Daoy (cell line): ENCODE measurements around the gene MYBPHL. TPM values are rescaled to one million over a fixed set of nuclear protein-coding genes. Genes with fewer than 3 reads are reported as not detected.
"Not testable (repeated sequence)": the region's sequence is repeated elsewhere in the genome, so short reads cannot be mapped to it uniquely, and the experiment has no call there.

Experiments used
- DNase-seq: peaks from one replicate; pipeline ENCODE4 v3.0.0-alpha.2; 2015; ENCODE audit warnings: low read depth
- total RNA-seq: library from RNA; depleted of rRNA; stranded (reverse); fragments of >200 nt; shearing (Covaris generic); gene quantifications from 2 replicates; pipeline ENCODE4 v1.2.3, GENCODE V29; 2014

The MYBPHL gene
- total RNA-seq, 1 experiment from 2014 or later = not detected

DNA sequence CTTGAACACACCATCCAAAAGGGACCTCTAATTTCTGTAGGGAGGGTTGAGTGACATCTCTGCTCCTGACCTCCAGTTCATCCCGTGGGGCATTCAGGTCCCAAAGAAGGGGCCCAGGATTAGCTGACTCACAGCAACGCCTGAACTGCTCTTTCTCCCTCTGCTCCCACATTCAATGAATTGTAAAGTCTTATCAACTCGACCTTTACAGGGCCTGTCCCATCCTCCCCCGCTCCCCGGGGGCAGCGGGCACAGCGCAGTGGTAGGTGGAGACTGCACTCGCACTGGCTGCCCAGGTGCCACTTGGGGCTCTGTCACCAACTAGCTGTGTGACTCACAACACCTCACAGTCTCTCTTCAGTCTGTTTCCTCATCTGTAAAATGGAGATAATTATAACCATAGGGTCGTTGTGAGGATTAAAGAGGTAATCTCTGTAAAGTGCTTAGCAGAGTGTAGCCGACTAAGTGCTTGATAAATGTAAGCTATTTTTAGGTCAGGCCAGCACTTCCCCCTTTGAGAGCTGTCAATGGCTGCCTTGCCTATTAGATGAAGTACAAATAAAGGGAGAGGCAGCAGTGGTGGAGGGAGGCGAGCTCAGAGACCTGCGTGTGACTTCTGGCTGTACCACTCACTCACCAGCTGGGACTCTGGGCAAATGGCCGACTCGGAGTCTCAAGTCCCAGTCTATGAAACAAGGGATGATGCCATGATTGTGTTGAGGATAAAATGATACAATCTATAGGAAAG, 637 bp upstream of the MYBPHL start:
- DNase-seq = no peak

DNA sequence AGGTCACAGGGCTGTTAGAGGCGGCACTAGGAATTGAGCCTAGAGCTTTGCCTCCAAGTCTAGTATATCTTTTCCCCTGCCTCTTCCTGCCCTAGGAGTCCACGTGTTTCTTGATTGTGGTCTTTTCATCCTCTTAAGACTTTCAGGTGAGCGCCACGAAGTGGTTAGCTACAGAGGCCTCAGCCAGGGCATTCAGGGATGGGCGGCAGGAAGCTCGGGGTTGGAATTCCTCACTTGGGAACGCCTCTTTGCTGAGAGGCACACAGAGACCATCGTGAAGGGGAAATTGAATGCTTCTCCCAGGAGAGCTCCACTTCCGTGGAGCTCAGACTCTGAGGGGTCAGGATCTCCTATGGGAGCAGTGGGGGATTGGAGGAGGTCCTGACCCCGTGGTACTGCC, 820 bp downstream of the MYBPHL start:
- DNase-seq = not testable (repeated sequence)

DNA sequence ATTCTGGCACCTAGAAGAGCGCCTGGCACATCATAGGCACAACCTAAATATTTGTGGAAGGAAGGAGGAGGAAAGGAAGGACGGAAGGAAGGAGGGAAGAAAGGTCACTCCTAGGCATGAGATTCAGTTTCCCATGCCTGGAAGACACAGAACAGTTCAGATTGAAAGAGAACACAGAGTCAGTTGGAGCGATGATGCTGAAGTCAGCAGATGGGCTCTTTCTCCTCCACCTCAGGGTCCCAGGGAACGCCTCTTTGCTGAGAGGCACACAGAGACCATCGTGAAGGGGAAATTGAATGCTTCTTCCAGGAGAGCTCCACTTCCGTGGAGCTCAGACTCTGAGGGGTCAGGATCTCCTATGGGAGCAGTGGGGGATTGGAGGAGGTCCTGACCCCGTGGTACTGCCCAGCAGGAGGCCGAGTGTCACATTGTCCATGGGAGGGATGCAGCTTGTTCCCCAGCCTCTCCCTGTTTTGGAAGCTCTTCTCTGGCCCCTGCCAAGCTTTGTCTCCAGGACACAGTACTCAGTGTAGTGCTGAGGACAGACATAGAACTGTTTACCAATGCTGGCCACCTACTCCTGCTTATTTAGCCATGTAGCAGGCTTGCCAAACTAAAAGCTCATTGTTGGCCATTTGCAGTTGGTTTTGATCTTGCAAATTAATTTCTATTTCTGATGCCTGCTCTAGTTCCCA, 2.4 kb downstream of the MYBPHL start:
- DNase-seq = no peak

DNA sequence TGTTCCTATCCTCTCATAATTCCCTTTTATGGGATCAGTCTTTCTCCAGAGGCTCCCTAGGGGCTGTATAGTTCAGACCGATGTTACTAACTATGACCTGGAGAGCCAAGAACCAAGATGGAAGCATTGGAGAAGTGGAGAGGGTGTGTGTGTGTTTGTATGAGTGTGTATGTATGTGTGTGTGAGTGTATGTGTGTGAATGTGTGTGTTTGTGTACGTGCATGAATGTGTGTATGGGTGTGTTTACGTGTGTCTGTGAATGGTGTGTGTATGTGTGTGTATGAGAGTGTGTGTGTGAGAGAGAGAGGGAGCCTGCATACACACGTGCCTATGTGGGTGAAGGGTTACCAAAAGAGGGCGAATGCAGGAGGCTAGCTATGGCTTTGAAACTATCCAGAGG, 4.9 kb downstream of the MYBPHL start:
- DNase-seq = no peak

DNA sequence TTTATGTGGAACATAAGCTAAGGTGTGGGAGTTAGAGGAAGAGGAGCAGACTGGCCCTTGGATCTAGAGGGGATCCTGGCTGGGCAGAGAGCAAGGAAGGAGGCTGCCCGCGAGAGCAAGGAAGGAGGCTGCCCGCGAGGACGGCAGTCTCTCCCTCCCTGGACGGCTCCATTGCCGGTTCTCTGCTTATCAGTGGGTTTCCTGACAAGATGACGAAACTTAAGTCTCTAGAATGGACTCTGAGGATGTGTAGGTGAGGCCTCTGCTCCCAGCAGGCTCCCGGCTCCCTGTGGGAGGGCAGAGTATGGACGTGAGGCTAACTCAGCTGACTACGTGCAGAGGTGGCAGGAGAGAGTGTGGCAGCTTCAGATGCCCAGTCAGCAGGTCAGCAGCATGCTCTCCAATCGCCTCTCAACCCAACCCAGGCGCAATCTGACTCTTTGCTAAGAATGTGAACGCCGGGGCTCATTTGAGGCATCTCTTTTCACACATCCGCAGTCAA, 6.1 kb downstream of the MYBPHL start:
- no peak for DNase-seq

DNA sequence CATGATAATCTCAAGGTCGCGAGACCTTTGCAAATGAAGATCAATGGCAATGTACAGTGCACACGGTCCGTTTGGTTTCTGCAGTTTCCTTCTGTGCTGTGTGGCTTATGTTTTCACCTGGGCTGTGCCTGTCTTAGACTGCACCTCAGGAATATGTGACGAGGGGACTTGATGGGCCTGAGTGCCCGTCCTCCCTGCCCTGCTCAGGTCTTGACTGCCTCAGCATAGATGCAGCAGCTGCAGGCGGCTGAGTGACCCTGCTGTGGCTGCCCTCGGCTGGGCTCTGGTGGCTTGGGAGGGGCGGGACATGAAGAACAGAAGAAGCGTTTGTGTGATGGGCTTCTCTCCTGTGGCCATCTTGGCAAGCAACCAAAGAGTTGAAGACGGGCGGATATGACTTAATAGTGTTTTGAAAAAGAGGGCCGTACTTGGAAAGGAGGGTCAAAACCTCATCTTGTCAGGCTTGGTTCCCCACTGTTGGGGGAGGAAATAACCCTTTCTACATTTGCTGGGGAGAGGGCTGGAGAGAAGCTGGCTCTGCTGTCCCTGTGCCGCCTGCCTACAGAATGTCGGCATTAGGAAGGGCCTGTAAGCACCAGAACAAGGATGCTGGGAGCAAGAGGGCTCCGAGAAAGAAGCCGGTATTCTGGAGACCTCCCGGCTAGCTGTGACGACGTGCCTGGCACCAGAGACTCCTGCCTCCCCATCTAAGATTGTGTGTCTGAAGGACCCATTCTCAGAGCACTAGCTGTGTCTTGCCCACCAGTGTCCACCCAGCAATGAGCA, 7.1 kb downstream of the MYBPHL start:
- DNase-seq = peak; percentile 69

DNA sequence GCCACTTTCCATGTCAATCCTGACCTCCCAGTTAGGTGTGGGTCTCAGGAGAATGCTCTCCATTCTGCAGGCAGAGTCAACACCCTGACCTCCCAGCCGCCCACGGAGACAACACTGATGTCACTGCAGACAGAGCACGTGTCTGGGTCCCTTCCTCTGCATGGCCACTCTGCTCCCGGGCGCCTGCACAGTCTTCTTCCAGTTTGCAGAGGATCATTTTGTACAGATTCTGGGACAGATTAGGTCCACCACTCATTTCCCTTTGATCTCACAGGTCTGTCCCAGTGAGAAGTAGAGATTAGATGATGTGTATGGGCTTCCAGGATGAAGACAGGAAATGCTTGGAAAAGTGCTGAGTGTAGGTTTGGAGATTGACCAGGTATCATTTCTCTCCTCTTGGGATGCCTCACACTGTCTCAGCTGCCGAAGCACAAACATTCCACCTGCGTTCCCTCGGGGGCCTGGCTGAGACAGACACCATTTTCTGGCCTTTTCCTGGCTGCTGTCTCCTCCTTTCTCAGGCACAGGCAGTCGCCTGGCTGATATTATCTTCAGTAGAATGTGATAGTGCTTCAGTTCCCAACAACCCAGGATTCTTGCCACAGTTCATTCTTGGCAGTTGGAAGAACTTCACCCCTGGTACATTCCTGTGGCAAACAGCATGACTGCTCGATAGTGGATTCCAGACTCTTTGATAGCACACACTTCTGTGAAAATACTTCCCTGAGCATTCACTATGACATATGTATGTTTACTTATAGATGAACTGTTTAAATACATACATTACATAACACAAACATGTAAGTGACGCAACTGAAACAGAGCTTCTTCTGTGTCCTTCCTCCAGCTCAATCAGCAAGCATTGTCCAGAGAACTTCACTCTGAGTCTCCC, 7.9 kb downstream of the MYBPHL start:
- peak; percentile 73 for DNase-seq

DNA sequence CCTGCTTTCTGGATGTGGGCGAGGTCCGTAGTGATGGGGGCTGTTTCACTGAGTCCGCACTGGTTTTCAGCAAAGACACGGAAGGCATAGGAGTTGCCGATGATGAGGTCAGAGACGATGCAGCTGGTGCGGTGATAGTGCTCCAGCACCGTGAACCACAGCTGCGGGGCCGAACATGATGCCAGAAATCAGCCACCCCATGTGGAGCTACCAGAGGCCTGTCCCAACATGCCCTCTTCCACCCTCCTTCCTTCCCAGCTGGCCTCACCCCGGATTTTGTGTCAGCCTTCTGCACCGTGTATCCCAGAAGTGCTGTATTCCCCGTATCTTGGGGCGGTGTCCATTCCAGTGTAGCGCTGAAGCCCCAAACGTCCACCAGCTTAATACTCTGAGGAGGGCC, 10.0 kb downstream of the MYBPHL start:
- DNase-seq = no peak

DNA sequence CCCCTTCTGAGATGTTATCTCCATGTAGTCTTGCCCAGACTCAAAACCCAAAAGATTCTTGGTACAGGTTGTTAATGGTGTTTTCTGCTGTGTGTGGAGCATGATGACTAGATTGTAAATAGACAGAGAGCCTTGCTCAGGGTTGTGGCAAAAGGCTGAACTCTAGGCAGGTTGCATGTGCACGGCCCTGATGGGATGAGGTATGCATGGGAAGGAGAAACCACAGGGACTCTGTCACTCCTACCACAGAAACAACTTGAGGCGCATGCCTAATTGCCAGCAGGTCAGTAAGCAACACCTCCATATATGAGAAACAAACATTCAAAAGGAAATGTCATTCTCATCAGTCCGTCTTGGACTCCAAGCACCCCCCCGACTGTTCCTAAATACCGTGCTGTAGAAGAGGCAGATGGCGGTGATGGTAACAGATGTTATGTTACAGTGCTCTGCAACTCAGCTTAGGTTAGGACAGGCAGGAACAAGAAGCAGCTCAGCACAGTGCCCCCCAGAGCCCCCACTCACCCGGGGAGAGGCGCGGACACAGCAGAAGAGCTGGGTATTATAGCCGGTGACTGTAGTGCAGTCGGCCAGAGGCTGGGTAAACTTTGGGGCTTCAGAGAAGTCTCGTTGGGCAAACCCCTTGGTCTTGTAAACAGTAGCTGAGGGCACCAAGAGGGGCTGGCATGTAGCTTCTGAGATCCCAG, 10.9 kb downstream of the MYBPHL start:
- no peak for DNase-seq

DNA sequence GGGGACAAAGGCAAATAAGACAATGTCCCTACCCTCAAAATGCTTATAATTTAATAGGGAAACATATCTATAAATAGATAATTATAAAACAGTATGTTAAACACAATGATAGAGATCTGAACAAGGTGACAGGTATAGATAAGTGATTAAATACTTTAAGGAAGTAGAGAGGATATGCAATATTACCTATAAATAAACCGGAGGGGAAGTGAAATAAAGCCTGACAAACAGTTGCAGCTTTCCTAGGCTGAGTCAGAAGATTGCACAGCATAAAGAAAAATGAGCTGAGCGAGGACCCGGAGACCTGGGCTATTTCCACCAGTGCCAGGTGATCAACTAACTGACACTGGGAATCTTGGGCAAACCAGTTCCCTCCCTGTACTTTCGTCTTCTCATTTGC, 12.3 kb downstream of the MYBPHL start:
- DNase-seq = no peak

DNA sequence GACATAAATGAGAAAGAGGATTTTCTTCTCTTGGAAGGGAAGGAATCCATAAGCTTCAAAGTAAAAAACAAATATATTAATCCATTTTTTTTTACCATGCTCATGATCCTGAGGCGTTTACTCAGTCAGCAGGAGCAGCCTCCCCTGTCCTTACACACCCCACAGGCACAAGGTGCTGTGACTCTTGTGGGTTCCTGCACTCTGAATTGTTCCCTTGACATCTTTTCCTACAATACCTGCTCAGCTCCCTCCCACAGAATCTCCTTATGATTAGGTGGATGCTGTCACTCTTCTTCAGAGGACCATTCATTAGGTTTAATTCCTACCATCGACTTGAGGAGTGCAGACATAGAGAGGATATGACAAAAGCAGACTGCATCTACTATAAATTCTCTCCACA, 13.8 kb downstream of the MYBPHL start:
- no peak for DNase-seq

DNA sequence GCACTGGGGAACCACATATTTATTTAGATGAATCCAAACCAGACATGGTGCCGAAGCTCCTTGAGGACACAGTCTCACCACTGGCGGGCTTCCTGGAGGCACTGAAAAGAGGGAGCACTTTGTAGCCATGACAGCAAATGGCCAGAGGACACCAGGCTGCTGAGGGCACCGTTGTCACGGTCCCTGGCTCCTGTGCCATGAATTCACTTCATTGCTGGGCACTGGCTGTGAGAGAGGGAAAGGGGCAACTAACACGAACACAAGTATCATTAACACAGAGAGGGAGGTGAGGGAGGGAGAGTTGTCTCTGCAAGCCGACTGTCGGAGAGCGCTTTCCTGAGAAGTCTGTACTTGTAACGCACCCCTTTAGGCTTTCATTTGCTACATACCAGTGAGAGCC, 14.4 kb downstream of the MYBPHL start:
- DNase-seq = no peak

DNA sequence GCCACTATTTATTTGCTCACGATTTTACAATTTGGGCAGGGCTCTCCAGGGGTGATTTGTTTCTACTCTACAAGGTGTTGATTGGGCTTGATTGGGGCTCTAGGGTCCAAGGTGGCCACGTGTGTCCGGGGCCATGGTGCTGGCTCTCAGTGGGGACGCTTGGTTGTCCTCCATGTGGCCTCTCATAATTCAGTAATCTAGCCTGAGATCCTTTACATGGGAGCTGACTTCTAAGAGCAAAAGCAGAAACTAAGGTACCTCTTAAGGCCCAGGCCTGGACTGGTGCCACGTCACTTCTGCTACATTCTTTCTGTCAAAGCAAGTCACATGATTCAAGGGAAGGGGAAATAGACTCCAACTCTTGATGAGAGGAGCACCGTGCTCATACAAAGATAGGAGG, 15.8 kb downstream of the MYBPHL start:
- DNase-seq = no peak

DNA sequence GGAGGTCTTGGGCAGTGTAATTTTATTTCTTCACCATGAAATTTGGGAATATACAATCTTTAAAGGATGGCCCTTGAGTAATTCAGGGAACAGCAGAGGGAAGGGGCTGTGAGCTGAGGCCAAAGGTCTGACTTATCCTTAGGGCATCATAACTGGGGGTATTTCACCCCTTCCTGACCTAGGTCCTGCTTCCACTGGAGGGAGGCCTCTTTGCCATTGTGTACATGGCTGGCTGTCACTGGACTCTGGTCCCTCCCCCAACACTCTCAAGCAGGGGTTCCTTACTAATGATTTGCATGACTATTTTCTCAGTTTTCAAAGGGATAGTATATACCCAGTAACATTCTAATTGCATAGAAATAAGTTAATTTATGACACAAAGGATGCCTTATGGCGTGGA, 16.7 kb downstream of the MYBPHL start:
- DNase-seq = no peak

DNA sequence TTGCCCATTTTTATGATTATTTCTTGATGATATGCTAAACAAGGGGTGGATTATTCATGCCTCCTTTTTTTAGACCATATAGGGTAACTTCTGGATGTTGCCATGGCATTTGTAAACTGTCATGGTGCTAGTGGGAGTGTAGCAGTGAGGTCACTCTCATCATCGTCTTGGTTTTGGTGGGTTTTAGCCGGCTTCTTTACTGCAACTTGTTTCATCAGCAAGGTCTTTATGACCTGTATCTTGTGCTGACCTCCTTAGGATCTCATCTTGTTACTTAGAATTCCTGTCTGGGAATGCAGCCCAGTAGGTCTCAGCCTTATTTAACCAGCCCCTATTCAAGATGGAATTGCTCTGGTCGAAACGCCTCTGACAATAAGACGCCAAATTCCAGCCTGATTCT, 20.0 kb downstream of the MYBPHL start:
- not testable (repeated sequence) for DNase-seq

DNA sequence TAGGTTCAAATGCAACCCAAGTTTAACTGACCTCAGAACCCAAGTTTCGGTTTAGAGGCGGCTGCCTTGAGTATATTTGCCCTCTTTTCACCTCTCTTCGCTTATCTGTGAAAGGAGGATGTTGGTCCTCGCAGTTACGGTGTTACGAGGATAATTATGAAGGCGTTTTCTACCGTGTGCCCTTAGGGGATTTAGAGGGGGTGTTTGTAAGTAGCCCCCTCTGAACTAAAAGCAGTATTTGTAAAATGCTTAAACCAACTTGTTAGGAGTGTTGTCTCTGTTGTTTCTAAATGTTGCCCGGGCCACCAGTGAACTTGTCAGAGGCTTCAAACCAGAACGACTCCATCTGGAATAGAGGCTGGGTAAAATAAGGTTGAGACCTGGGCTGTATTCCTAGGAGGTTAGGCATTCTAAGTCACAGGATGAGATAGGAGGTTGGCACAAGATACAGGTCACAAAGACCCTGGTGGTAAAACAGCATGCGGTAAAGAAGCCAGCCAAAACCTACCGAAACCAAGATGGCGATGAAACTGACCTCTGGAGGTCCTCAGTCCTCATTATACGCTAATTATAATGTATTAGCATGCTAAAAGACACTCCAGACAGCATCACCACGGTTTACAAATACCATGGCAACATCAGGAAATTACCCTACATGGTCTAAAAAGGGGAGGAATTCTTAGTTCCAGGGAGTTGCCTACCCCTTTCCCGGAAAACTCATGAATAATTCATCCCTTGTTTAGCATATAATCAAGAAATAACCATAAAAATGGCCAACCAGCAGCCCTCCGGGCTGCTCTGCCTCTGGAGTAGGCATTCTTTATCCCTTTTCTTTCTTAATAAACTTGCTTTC, 22.8 kb downstream of the MYBPHL start:
- no peak for DNase-seq

DNA sequence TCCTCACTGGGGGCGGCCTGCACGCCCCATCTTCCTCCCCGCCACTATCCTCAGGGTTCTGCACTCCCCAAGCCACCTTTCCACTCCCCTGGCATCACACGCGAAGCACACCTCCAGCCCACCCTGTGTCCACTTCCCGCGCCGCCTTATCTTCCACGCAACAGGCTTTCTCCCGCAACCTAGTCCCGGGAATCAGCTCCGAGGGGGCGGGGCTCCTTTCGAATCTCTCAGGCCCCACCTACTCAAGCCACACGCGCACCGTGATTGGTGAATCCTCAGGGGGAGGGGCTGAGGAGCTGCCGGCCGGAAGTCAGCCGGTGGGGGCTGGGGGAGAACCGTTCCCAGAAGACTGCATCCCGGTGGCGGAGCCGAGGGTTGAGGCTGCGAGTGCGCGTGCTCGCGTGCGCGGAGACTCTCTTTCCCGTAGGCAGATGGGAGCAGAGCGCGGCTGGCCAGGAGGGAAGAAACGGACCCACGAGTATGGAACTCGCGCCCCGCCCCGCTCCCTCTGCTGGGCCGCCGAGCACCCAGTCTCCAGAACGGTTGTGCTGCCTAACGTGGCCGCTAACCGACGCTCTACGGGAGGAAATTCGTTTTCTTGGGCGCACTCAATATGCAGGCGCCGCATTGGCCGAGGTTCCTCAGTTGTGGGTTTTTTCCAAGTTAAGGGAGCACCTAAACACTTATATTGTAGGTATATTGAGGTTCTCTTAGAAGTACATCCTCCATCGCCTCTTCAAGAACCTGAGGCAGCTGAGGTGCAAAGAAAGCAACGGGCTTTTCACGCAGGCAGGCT, 23.7 kb downstream of the MYBPHL start, which contains the start of gene PSRC1:
TSS of gene PSRC1 (minus strand) at position 194 of the 796 bp plus-strand sequence.
- DNase-seq = peak; percentile 99

DNA sequence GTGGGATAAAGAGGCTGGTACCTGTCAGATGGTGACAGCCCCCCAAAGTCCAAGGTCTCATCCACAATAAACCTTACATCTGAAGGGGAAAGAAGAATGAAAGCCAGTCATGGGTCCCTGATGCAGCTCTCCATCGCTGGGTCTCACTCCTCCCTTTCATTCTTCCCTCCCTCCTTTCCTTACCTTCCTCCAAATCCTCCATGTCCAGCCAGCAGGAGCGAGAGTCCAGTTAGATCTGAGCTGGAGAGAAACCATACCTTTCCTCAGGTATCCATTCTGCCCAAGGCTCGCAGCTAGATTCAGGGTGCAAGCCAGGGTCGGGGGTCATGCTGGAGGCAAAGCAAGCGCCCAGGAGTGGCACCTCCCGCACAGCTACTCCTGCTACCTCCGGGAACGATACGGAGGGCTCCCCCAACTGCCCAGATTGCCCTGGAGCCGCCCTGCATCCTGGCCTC, 24.3 kb downstream of the MYBPHL start:
- no peak for DNase-seq
